ENCODE data around the gene REPS2. TPM values are rescaled to one million over a fixed set of nuclear protein-coding genes. Genes with fewer than 3 reads are reported as not detected.

The REPS2 gene
- total RNA-seq, 1 experiment from 2014 or later: 4.5 TPM

DNA sequence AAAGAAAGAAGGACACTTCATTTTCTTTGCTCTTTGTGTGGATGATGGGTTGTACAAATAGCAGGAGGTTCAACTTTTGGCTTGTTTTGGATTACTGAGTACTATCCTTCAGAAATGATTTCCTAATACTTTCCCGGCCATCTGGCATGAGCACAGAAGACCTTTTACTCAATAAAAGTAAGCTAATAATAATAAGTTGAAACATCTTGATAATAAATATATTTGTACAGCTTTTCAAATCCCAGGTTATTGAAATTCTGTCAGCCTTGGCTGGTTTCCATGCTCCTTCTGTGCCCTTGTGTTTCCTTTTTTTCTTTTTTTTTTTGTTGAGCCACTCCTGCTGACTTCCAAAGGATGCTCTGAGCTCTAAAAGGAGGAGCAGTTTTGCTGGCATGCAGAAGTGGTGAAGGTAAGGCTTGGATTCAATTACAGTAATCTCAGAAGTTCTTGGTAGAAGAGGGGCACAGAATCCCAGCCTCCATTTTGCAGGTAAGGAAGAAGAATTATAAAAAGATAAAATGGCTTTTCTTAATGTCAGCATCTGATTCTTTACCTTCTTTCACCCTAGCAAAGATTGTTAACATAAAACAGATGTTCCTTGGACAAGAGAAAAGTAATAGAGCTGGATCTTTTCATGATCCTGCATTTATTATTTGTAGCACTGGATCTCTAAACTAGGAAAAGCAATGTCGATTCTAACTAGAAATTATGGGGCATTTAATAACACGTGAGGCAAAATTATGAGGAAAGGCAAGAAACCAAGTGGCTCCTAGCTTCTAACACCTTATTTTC, 31.9 kb downstream of the REPS2 start:
- Histone ChIP-seq H3K36me3 (ENCODE audit: control insufficient read depth, insufficient read depth, low read length) (no peaks in the 10 kb centered on the region), H3K9me3 (ENCODE audit: control insufficient read depth, insufficient read depth, low read depth, low read length) (no peaks in the 10 kb centered on the region), H3K4me3 (ENCODE audit: low read depth in 2 of 2, low read length in 2 of 2) (no peak overlapping the region), H3K27me3 (ENCODE audit: control insufficient read depth, insufficient read depth, low read length) (no peaks in the 10 kb centered on the region), H3K4me1 (ENCODE audit: control insufficient read depth, insufficient read depth, low read length) (no peaks in the 10 kb centered on the region), H3K27ac (ENCODE audit: low read length) (no peak overlapping the region)
- DNase-seq (ENCODE audit: low read depth, low spot score): no peak
- BruUV-seq (replicated peaks): no TSS peak
- in situ Hi-C loops (cut with HindIII; ENCODE audit: low pct_unique_long_range_greater_than_20kb, low sequenced_read_pairs) (no loop called here), intact Hi-C loops (cut with micrococcal nuclease; ENCODE audit: unreplicated experiment) (no loop called here)
- CTCF ChIA-PET: no interaction called here
- TF ChIP-seq, protein P1, sequence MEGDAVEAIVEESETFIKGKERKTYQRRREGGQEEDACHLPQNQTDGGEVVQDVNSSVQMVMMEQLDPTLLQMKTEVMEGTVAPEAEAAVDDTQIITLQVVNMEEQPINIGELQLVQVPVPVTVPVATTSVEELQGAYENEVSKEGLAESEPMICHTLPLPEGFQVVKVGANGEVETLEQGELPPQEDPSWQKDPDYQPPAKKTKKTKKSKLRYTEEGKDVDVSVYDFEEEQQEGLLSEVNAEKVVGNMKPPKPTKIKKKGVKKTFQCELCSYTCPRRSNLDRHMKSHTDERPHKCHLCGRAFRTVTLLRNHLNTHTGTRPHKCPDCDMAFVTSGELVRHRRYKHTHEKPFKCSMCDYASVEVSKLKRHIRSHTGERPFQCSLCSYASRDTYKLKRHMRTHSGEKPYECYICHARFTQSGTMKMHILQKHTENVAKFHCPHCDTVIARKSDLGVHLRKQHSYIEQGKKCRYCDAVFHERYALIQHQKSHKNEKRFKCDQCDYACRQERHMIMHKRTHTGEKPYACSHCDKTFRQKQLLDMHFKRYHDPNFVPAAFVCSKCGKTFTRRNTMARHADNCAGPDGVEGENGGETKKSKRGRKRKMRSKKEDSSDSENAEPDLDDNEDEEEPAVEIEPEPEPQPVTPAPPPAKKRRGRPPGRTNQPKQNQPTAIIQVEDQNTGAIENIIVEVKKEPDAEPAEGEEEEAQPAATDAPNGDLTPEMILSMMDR (IDR thresholded peaks at IDR 0.05): no peak
- TF ChIP-seq, protein P2, sequence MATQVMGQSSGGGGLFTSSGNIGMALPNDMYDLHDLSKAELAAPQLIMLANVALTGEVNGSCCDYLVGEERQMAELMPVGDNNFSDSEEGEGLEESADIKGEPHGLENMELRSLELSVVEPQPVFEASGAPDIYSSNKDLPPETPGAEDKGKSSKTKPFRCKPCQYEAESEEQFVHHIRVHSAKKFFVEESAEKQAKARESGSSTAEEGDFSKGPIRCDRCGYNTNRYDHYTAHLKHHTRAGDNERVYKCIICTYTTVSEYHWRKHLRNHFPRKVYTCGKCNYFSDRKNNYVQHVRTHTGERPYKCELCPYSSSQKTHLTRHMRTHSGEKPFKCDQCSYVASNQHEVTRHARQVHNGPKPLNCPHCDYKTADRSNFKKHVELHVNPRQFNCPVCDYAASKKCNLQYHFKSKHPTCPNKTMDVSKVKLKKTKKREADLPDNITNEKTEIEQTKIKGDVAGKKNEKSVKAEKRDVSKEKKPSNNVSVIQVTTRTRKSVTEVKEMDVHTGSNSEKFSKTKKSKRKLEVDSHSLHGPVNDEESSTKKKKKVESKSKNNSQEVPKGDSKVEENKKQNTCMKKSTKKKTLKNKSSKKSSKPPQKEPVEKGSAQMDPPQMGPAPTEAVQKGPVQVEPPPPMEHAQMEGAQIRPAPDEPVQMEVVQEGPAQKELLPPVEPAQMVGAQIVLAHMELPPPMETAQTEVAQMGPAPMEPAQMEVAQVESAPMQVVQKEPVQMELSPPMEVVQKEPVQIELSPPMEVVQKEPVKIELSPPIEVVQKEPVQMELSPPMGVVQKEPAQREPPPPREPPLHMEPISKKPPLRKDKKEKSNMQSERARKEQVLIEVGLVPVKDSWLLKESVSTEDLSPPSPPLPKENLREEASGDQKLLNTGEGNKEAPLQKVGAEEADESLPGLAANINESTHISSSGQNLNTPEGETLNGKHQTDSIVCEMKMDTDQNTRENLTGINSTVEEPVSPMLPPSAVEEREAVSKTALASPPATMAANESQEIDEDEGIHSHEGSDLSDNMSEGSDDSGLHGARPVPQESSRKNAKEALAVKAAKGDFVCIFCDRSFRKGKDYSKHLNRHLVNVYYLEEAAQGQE (IDR thresholded peaks at IDR 0.05; ENCODE audit: insufficient read depth in 1 of 2, low read depth in 2 of 2, low read length in 1 of 2): no peak
- TF ChIP-seq POLR2AphosphoS5 (IDR thresholded peaks at IDR 0.05; ENCODE audit: low read depth, low read length): no peak
- TF ChIP-seq TCF7L2 (IDR thresholded peaks at IDR 0.05; ENCODE audit: low read depth, low read length): no peak
- TF ChIP-seq SIN3A (IDR thresholded peaks at IDR 0.05; ENCODE audit: borderline replicate concordance, insufficient read depth, low read depth, low read length): no peak
- no peak for ATAC-seq
- POLR2A ChIA-PET: no interaction called here

DNA sequence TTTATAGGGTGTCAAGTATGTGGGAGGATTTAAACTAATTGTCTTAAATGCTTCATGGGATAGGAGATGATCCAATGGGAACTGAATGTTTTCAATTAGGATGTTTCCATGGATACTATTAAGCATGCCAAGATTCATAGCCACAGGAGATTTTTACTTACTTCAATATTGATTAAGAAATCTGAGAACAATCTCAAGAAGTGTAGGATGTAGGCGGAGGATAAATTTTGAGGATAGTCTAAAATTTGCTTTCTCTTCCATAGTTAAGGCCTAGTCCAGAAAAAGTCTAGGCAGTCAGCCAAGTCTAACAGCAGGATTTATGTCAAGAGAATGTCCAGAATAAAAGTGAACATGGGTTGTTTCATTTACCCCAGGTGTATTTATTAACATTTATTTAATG, 32.8 kb downstream of the REPS2 start:
- ATAC-seq (no peak), DNase-seq (ENCODE audit: low read depth, low spot score) (no peak)
- POLR2A ChIA-PET: interaction anchor here (0.6 kb wide), 1 partner anchor 21 kb away, joined by 6 read pairs; no protein-coding TSS in a partner anchor
- intact Hi-C loops (cut with micrococcal nuclease; ENCODE audit: unreplicated experiment): no loop called here
- H3K36me3 ChIP-seq (ENCODE audit: control insufficient read depth, insufficient read depth, low read length): no peaks in the 10 kb centered on the region
- CTCF ChIA-PET: no interaction called here
- BruUV-seq (replicated peaks): no TSS peak
- H3K27ac ChIP-seq (ENCODE audit: low read length): no peak overlapping the region
- H3K9me3 ChIP-seq (ENCODE audit: control insufficient read depth, insufficient read depth, low read depth, low read length): no peaks in the 10 kb centered on the region
- H3K4me3 ChIP-seq (ENCODE audit: low read depth in 2 of 2, low read length in 2 of 2): no peak overlapping the region
- H3K4me1 ChIP-seq (ENCODE audit: control insufficient read depth, insufficient read depth, low read length): no peaks in the 10 kb centered on the region
- TF ChIP-seq SIN3A (IDR thresholded peaks at IDR 0.05; ENCODE audit: borderline replicate concordance, insufficient read depth, low read depth, low read length): no peak
- TF ChIP-seq, protein P2 (IDR thresholded peaks at IDR 0.05; ENCODE audit: insufficient read depth in 1 of 2, low read depth in 2 of 2, low read length in 1 of 2): no peak
- TF ChIP-seq POLR2AphosphoS5 (IDR thresholded peaks at IDR 0.05; ENCODE audit: low read depth, low read length): no peak
- TF ChIP-seq TCF7L2 (IDR thresholded peaks at IDR 0.05; ENCODE audit: low read depth, low read length): no peak
- TF ChIP-seq, protein P1 (IDR thresholded peaks at IDR 0.05): no peak
- in situ Hi-C loops (cut with HindIII; ENCODE audit: low pct_unique_long_range_greater_than_20kb, low sequenced_read_pairs): no loop called here
- H3K27me3 ChIP-seq (ENCODE audit: control insufficient read depth, insufficient read depth, low read length): no peaks in the 10 kb centered on the region

All from Panc1 (cell line).